DMS114 treated with DMSO at 0.1 percent for 48 hours (cell line): ENCODE results near the gene SLCO3A1.

Experiments
- DNase-seq: peaks from one replicate; lab custom pipeline; 2025; ENCODE audit not compliant: unreplicated experiment; lab: John Stamatoyannopoulos, UW

SLCO3A1 gene

GRCh38 chr15:91997163-91997562 is 143.7 kb downstream of the SLCO3A1 start:
- DNase-seq = no peak

- DNase-seq = no peak
Observed at GRCh38 chr15:92000709-92001108, 147.2 kb downstream of the SLCO3A1 start.

GRCh38 chr15:92001307-92001706 is 147.8 kb downstream of the SLCO3A1 start:
- no peak for DNase-seq

- no peak for DNase-seq
Observed at GRCh38 chr15:92002666-92003065, 149.2 kb downstream of the SLCO3A1 start.

GRCh38 chr15:92003515-92004067 is 150.1 kb downstream of the SLCO3A1 start:
- DNase-seq = no peak

GRCh38 chr15:92005154-92005553 is 151.6 kb downstream of the SLCO3A1 start:
- DNase-seq = no peak

- no peak for DNase-seq
Observed at GRCh38 chr15:92006186-92007028, 152.9 kb downstream of the SLCO3A1 start.

- no peak for DNase-seq
Observed at GRCh38 chr15:92009162-92009561, 155.7 kb downstream of the SLCO3A1 start.

- DNase-seq = no peak
Observed at GRCh38 chr15:92011611-92012367, 158.3 kb downstream of the SLCO3A1 start.

- no peak for DNase-seq
Observed at GRCh38 chr15:92012368-92012629, 158.8 kb downstream of the SLCO3A1 start.

GRCh38 chr15:92012881-92013280 is 159.4 kb downstream of the SLCO3A1 start:
- DNase-seq = no peak

GRCh38 chr15:92014281-92015030 is 160.9 kb downstream of the SLCO3A1 start:
- no peak for DNase-seq

- DNase-seq = no peak
Observed at GRCh38 chr15:92017882-92018534, 164.5 kb downstream of the SLCO3A1 start.

- DNase-seq = no peak
Observed at GRCh38 chr15:92018535-92019239, 165.2 kb downstream of the SLCO3A1 start.

- DNase-seq = no peak
Observed at GRCh38 chr15:92019706-92020105, 166.2 kb downstream of the SLCO3A1 start.

- DNase-seq = no peak
Observed at GRCh38 chr15:92020207-92020606, 166.7 kb downstream of the SLCO3A1 start.

- DNase-seq = no peak
Observed at GRCh38 chr15:92020804-92021203, 167.3 kb downstream of the SLCO3A1 start.

GRCh38 chr15:92021792-92022191 is 168.3 kb downstream of the SLCO3A1 start:
- no peak for DNase-seq

GRCh38 chr15:92023965-92024364 is 170.5 kb downstream of the SLCO3A1 start:
- no peak for DNase-seq

GRCh38 chr15:92025706-92026270 is 172.3 kb downstream of the SLCO3A1 start:
- DNase-seq = no peak
